GM18868 (cell line): Measurements from ENCODE around the gene COL5A1.

ENCODE experiments used
- ATAC-seq: cut with Tn5 transposase; IDR thresholded peaks from one replicate; pipeline ENCODE4 v1.9.1; 2021; ENCODE audit warnings: mild to moderate bottlenecking, moderate library complexity; ENCODE audit not compliant: unreplicated experiment

The COL5A1 gene

GRCh38 chr9:134863941-134864820 lies 222.6 kb downstream of the COL5A1 start:
- ATAC-seq: no peak

GRCh38 chr9:134864821-134865190 lies 223.2 kb downstream of the COL5A1 start:
- ATAC-seq: no peak

- no peak for ATAC-seq
Measured at GRCh38 chr9:134867917-134868750, 226.5 kb downstream of the COL5A1 start.

- no peak for ATAC-seq
Measured at GRCh38 chr9:134868751-134869553, 227.3 kb downstream of the COL5A1 start.

- ATAC-seq: no peak
Measured at GRCh38 chr9:134869554-134870300, 228.1 kb downstream of the COL5A1 start.

GRCh38 chr9:134870301-134870694 lies 228.7 kb downstream of the COL5A1 start:
- ATAC-seq: no peak

GRCh38 chr9:134870746-134871662 lies 229.4 kb downstream of the COL5A1 start:
- ATAC-seq: no peak

GRCh38 chr9:134871697-134872340 lies 230.2 kb downstream of the COL5A1 start:
- no peak for ATAC-seq

GRCh38 chr9:134872482-134873231 lies 231.1 kb downstream of the COL5A1 start:
- no peak for ATAC-seq

- no peak for ATAC-seq
Measured at GRCh38 chr9:134875371-134875770, 233.8 kb downstream of the COL5A1 start.

- ATAC-seq: no peak
Measured at GRCh38 chr9:134877541-134877940, 235.9 kb downstream of the COL5A1 start.

- ATAC-seq: no peak
Measured at GRCh38 chr9:134879664-134880483, 238.3 kb downstream of the COL5A1 start.

- no peak for ATAC-seq
Measured at GRCh38 chr9:134880484-134881312, 239.1 kb downstream of the COL5A1 start, which contains the start of gene FCN2. FCN2 (plus strand) TSS chr9:134880810; CDS start chr9:134880822, 12 bp downstream.

- ATAC-seq: no peak
Measured at GRCh38 chr9:134881313-134881670, 239.7 kb downstream of the COL5A1 start.

GRCh38 chr9:134882204-134882785 lies 240.7 kb downstream of the COL5A1 start:
- ATAC-seq: no peak
